MM.1S (cell line): ENCODE measurements around the gene ANKS6.

Experiments used
- EZH2 ChIP-seq: fragments of 300-600 bp; sonication (generic); optimal IDR thresholded peaks from 2 replicates; pipeline ENCODE3; 2017; ENCODE audit warnings: low read depth, mild to moderate bottlenecking, antibody characterized with exemption, low read length, mixed read lengths
- EZH2phosphoT487 ChIP-seq: fragments of 300-600 bp; sonication (generic); IDR thresholded peaks from 2 replicates; pipeline ENCODE4 v1.6.1; 2018; ENCODE audit warnings: antibody characterized with exemption, low read length
- TF ChIP-seq, protein P1 (sequence below): fragments of 300-600 bp; sonication (generic); IDR thresholded peaks from 2 replicates; pipeline ENCODE4 v1.5.1; 2016; ENCODE audit warnings: antibody characterized with exemption, low read length, mixed read lengths

DNA sequence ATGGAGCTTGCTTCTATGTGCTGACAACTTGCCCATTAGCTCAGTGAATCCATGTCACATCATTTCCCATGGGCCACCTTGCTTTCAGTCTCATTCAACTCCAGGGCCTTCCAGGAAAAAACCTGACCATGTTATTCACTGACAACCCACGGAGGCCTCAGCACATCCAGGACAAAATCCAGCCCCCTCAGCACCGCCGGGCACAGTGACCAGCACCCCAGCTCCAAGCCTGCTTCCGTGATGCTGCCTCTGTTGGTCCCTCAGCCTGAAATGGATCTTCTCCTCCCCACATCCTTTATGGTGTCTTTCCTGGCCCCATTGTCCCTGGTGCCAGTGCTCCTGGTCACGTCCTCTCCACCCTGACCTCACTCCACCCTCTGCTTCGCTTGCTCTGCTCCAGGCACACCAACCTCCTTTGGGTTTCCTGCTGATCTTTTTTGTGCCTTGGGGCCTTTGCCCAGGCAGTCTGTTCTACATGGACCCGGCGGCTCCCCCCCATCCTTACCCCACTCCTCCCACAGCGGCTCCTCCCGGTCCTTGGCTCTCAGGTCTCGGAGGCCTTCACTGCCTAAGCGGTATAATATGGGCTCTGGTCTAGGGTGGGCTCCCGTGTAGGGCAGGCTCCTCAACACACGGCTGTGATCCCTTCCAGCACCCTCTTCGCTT, 25.0 kb downstream of the ANKS6 start:
- TF ChIP-seq, protein P1, sequence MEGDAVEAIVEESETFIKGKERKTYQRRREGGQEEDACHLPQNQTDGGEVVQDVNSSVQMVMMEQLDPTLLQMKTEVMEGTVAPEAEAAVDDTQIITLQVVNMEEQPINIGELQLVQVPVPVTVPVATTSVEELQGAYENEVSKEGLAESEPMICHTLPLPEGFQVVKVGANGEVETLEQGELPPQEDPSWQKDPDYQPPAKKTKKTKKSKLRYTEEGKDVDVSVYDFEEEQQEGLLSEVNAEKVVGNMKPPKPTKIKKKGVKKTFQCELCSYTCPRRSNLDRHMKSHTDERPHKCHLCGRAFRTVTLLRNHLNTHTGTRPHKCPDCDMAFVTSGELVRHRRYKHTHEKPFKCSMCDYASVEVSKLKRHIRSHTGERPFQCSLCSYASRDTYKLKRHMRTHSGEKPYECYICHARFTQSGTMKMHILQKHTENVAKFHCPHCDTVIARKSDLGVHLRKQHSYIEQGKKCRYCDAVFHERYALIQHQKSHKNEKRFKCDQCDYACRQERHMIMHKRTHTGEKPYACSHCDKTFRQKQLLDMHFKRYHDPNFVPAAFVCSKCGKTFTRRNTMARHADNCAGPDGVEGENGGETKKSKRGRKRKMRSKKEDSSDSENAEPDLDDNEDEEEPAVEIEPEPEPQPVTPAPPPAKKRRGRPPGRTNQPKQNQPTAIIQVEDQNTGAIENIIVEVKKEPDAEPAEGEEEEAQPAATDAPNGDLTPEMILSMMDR = no peak
- TF ChIP-seq EZH2 (no peak), EZH2phosphoT487 (no peak)
